Measurements from ENCODE around the gene KCNIP1.

GRCh38 chr5:170517411-170517810 lies 13.6 kb downstream of the KCNIP1 start:
- TF ChIP-seq CTCF (IDR thresholded peaks at IDR 0.05): no peak
- no peak for TF ChIP-seq POLR2A (IDR thresholded peaks at IDR 0.05)
